ENCODE measurements around the gene PSME2.

- TF ChIP-seq CTCF (conservative IDR thresholded peaks at IDR 0.05; ENCODE audit: low read depth in 2 of 2) (no peak), ZNF331 (CRISPR knock-in tag; IDR thresholded peaks at IDR 0.05; ENCODE audit: low read depth) (no peak), POLR2AphosphoS5 (IDR thresholded peaks at IDR 0.05; ENCODE audit: low read depth) (no peak), EZH2 (IDR thresholded peaks at IDR 0.05; ENCODE audit: low read depth, unreplicated experiment) (no peak), REST (IDR thresholded peaks at IDR 0.05; ENCODE audit: unreplicated experiment) (no peak), EZH2phosphoT487 (IDR thresholded peaks at IDR 0.05; ENCODE audit: unreplicated experiment) (no peak), JUNB (IDR thresholded peaks at IDR 0.05; ENCODE audit: unreplicated experiment) (no peak), ZNF114 (CRISPR knock-in tag; IDR thresholded peaks at IDR 0.05) (no peak), ETS1 (IDR thresholded peaks at IDR 0.05) (no peak), CREB1 (CRISPR knock-in tag; IDR thresholded peaks at IDR 0.05; ENCODE audit: low read depth) (no peak), ZNF462 (CRISPR knock-in tag; IDR thresholded peaks at IDR 0.05) (no peak), STAT1 (IDR thresholded peaks at IDR 0.05; ENCODE audit: unreplicated experiment) (no peak), NANOG (IDR thresholded peaks at IDR 0.05; ENCODE audit: borderline replicate concordance) (no peak)
Observed at GRCh38 chr14:24157331-24157730, 10.9 kb upstream of the PSME2 start.
